Measurements from ENCODE around the gene MMP20. TPM values are rescaled to one million over a fixed set of nuclear protein-coding genes. Genes with fewer than 3 reads are reported as not detected.

MMP20 gene
- polyA plus RNA-seq, 3 donors: not detected

- Mint-ChIP-seq H3K4me1 (peaks cover 24% of the 10 kb centered on the region), H3K4me3 (no peak overlapping the region), H3K27ac (no peak overlapping the region), H3K27me3 (ENCODE audit: low read depth in 3 of 3) (no peaks in the 10 kb centered on the region), H3K36me3 (no peaks in the 10 kb centered on the region), H3K9me3 (peaks cover 0 to 11% (median 7%) of the 10 kb centered on the region in 7 donors)
- no peak overlapping the region for H2AFZ ChIP-seq (ENCODE audit: insufficient read depth, low read depth, low read length, poor library complexity, severe bottlenecking)
- DNase-seq: no peak
- H4K20me1 ChIP-seq (ENCODE audit: insufficient read depth, low read length): no peaks in the 10 kb centered on the region
- no peaks in the 10 kb centered on the region for H3K27me3 ChIP-seq (ENCODE audit: control insufficient read depth in 2 of 2, insufficient read depth in 2 of 2, low read length in 2 of 2)
- no peak overlapping the region for H3K9ac ChIP-seq (ENCODE audit: insufficient read depth, low read length, poor library complexity, severe bottlenecking)
- no CpG with 5 or more reads among the region's 1 CpG for whole genome bisulfite sequencing (ENCODE audit: insufficient coverage)
- no peak overlapping the region for H3K27ac ChIP-seq (ENCODE audit: low read depth in 1 of 2, low read length in 2 of 2)
- H3K79me2 ChIP-seq (ENCODE audit: insufficient read depth, low read length): no peaks in the 10 kb centered on the region
- no peak overlapping the region for H3K4me3 ChIP-seq (replicated peaks in 1 of 3; ENCODE audit: low read depth in 2 of 3, low read length in 3 of 3)
- no peak overlapping the region for H3K4me2 ChIP-seq (replicated peaks; ENCODE audit: extremely low read depth, low read length, poor library complexity, severe bottlenecking)
- TF ChIP-seq, protein P1, sequence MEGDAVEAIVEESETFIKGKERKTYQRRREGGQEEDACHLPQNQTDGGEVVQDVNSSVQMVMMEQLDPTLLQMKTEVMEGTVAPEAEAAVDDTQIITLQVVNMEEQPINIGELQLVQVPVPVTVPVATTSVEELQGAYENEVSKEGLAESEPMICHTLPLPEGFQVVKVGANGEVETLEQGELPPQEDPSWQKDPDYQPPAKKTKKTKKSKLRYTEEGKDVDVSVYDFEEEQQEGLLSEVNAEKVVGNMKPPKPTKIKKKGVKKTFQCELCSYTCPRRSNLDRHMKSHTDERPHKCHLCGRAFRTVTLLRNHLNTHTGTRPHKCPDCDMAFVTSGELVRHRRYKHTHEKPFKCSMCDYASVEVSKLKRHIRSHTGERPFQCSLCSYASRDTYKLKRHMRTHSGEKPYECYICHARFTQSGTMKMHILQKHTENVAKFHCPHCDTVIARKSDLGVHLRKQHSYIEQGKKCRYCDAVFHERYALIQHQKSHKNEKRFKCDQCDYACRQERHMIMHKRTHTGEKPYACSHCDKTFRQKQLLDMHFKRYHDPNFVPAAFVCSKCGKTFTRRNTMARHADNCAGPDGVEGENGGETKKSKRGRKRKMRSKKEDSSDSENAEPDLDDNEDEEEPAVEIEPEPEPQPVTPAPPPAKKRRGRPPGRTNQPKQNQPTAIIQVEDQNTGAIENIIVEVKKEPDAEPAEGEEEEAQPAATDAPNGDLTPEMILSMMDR (IDR thresholded peaks at IDR 0.05): no peak
- H3K9me3 ChIP-seq (replicated peaks in 1 of 2; ENCODE audit: control insufficient read depth in 1 of 2, insufficient read depth in 1 of 2, low read length in 2 of 2): no peaks in the 10 kb centered on the region
- no peaks in the 10 kb centered on the region for H3K36me3 ChIP-seq (replicated peaks in 1 of 2; ENCODE audit: control insufficient read depth in 1 of 2, insufficient read depth in 2 of 2, low read length in 2 of 2)
- H3K4me1 ChIP-seq (ENCODE audit: control insufficient read depth in 1 of 2, insufficient read depth in 2 of 2, low read length in 2 of 2): peaks cover 5 to 14% of the 10 kb centered on the region in 2 donors
- intact Hi-C loops (cut with micrococcal nuclease): no loop called here
These were observed 37.4 kb downstream of the MMP20 start for GRCh38 chr11:102587722-102588121.

DNA sequence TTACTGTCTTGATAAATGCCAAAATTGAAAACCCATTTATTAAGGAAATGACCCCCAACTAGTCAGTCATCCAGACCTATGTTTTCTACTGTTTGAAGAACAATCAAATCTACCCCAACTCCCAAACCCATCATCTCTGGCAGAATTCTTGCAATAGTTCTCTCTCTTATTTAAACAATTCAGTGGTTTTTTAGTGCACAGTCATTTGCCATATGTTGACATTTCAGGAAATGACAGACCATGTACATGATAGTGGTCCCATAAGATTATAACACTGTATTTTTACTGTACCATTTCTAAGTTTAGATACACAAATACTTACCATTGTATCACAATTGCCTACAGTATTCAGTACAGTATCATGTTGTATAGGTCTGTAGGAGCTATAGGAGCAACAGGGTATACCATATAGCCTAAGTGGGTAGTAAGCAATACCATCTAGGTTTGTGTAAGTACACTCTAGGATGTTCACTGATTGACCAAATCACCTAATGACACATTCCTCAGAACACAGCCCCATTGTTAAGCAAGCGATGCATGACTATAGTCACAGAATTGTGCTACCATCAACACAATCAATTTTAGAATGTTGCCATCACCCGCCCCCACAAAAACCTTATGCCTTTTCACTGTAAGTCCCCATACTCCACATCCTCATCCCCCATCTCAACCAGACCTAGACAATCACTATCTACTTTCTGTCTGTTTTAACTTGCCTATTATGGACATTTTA is 41.8 kb downstream of the MMP20 start:
- TF ChIP-seq, protein P1 (IDR thresholded peaks at IDR 0.05): no peak
- intact Hi-C loops (cut with micrococcal nuclease): no loop called here
- Mint-ChIP-seq H3K4me1 (peaks cover 16% of the 10 kb centered on the region), H3K27ac (peak overlapping the region in 2 of 7 donors; percentile 2 to 48), H3K9me3 (peaks cover 0 to 11% (median 7%) of the 10 kb centered on the region in 7 donors), H3K36me3 (peaks cover 0 to 2% of the 10 kb centered on the region in 2 donors), H3K4me3 (no peak overlapping the region), H3K27me3 (ENCODE audit: low read depth in 3 of 3) (peaks cover 0 to 2% (median 0%) of the 10 kb centered on the region in 3 donors)
- Histone ChIP-seq H3K9ac (ENCODE audit: insufficient read depth, low read length, poor library complexity, severe bottlenecking) (no peak overlapping the region), H2AFZ (ENCODE audit: insufficient read depth, low read depth, low read length, poor library complexity, severe bottlenecking) (no peak overlapping the region), H3K4me3 (replicated peaks in 1 of 3; ENCODE audit: low read depth in 2 of 3, low read length in 3 of 3) (no peak overlapping the region), H3K27me3 (ENCODE audit: control insufficient read depth in 2 of 2, insufficient read depth in 2 of 2, low read length in 2 of 2) (no peaks in the 10 kb centered on the region), H3K4me1 (ENCODE audit: control insufficient read depth in 1 of 2, insufficient read depth in 2 of 2, low read length in 2 of 2) (peaks cover 6 to 10% of the 10 kb centered on the region in 2 donors), H3K79me2 (ENCODE audit: insufficient read depth, low read length) (no peaks in the 10 kb centered on the region), H3K27ac (ENCODE audit: low read depth in 1 of 2, low read length in 2 of 2) (no peak overlapping the region), H3K36me3 (replicated peaks in 1 of 2; ENCODE audit: control insufficient read depth in 1 of 2, insufficient read depth in 2 of 2, low read length in 2 of 2) (no peaks in the 10 kb centered on the region), H3K4me2 (replicated peaks; ENCODE audit: extremely low read depth, low read length, poor library complexity, severe bottlenecking) (no peak overlapping the region), H4K20me1 (ENCODE audit: insufficient read depth, low read length) (no peaks in the 10 kb centered on the region), H3K9me3 (replicated peaks in 1 of 2; ENCODE audit: control insufficient read depth in 1 of 2, insufficient read depth in 1 of 2, low read length in 2 of 2) (no peaks in the 10 kb centered on the region)
- WGBS (ENCODE audit: insufficient coverage): no CpG with 5 or more reads among the region's 2 CpGs
- no peak for DNase-seq

Measured in CD14-positive monocyte (primary cell).